Stimulated activated CD4-positive, alpha-beta T cell treated with anti-CD3 and anti-CD28 coated beads, Interleukin-12 subunit alpha, Interleukin-12 subunit beta, amount 100 ng/mL, for 24 hours (primary cell): ENCODE results near the gene CEP55.

Experiments
- DNase-seq, 2 experiments: peaks; one replicate each; pipeline ENCODE4 v3.0.0-alpha.2; 2020; ENCODE audit warnings: low read depth in 2 of 2

Gene CEP55

DNA sequence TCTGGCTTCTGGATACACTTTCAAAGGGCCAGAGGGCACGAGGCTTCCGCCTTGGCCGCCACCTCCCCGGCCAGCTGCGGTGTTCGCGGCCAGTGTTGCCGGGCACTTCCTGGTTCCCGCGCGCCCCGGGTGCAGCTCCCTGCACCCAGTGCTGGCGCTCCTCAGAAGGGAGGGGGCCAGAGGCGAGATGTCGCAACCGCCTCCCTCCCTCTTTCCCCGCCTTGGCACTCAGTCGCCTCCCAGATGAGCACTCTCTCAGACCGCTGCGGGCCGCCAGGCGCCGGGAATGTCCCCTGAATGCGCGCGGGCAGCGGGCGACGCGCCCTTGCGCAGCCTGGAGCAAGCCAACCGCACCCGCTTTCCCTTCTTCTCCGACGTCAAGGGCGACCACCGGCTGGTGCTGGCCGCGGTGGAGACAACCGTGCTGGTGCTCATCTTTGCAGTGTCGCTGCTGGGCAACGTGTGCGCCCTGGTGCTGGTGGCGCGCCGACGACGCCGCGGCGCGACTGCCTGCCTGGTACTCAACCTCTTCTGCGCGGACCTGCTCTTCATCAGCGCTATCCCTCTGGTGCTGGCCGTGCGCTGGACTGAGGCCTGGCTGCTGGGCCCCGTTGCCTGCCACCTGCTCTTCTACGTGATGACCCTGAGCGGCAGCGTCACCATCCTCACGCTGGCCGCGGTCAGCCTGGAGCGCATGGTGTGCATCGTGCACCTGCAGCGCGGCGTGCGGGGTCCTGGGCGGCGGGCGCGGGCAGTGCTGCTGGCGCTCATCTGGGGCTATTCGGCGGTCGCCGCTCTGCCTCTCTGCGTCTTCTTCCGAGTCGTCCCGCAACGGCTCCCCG is 70.2 kb downstream of the CEP55 start, which contains the start of gene FFAR4:
Gene FFAR4 (plus strand): TSS at position 231 of the 842 bp plus-strand sequence. CDS start 56 bp downstream, at position 287.
- no peak for DNase-seq

- DNase-seq, result no peak
Measured at GRCh38 chr10:93567277-93568104, 71.1 kb downstream of the CEP55 start.

DNA sequence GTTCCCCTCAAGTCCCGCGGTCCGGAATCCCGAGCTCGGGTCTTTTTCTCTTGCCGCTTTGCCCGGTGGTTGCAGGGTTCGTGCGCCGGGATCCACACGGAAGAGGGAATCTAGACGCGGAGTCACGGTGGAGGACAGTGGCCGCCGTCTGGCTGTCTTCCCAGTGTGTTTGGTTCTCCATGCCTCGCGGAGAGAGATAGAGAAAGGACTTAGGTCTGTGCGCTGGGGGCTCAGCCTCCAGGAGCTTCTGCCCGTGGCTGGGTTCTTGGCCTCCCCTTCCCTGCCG is 71.6 kb downstream of the CEP55 start:
- no peak for DNase-seq

GRCh38 chr10:93570383-93570782 is 74.0 kb downstream of the CEP55 start:
- DNase-seq, result no peak

DNA sequence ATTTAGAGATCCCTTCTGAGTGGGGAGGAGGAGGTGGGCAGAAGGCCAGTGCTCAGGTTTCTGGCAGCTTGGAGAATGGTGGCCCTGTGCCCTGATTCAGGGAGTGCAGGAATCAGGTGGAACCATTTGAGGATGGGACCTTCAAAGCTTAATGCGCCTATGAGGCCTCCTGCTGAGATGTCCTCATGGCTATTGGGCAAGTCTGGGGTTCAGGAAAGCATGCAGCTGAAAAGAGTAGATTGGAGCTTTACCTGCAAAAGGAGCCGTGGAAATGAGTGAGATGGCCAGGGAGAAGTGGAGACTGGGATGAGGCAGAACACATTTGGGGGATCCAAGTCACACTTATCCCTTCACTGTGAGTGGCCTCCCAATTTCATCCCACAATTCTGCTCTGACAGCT is 76.2 kb downstream of the CEP55 start:
- DNase-seq, result no peak

- DNase-seq, result no peak
Measured at GRCh38 chr10:93573051-93573909, 76.9 kb downstream of the CEP55 start.

DNA sequence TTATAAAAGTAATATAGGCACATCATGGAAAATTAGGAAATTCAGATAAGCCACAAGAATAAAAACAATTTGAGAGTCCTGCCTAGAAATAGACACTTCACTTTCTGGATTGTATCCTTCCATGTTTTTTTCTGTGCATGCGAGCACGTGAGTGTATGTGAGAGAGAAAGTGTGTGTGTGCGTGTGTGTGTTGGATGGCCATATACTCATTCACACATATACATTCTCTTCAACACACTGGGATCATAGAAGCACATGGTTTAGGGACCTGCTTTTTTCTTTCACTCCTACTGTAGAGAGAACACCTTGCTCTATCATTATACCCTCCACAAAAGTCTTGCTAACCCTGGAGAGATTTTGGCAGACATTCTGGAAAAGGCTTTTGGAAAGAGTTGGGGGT is 77.5 kb downstream of the CEP55 start:
- DNase-seq, result no peak

DNA sequence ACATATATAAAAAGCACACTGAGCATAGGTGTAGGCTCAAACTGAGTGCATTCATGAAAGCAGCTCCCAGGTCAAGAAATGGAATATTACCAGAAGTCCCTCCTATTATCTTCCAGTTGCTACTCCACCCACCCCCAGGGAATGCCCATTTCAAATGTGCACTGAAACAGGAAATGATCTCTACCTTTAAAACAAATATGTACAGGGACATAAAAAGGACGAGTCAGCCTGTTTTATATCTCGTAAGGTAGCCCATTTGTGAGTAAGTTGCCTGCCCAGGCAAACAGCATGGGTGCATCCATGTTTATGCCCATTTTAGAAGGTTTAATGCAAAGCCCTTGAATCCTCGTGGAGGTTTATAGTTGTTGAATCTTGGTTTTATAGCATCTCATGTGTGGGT is 80.5 kb downstream of the CEP55 start:
- no peak for DNase-seq

DNA sequence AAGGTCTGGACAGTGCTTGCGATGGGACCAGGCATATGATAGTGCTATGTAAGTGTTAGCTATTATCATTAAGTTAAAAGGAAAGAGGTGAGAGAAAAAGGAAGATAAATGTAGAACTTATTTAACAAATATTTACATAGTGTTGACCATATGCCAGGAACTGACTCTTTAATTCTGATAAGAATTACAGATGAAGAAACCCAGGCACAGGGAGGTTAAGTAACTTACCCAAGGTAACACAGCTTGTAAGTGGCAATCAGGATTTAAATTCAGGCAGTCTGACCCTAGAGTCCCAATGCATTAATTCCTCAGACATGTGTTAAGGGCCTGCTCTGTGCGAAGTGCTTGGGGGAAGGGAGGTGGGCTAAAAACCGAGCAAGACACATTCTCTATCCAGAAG is 81.2 kb downstream of the CEP55 start:
- no peak for DNase-seq
